ENCODE data around the gene LYZ.
"Not testable (repeated sequence)": the region's sequence is repeated elsewhere in the genome, so short reads cannot be mapped to it uniquely, and the experiment has no call there.

- TF ChIP-seq POLR2A (IDR thresholded peaks at IDR 0.05); CTCF (IDR thresholded peaks at IDR 0.05 in 8 of 11, conservative IDR thresholded peaks at IDR 0.05 in 3 of 11); POLR2AphosphoS5 (IDR thresholded peaks at IDR 0.05): not testable (repeated sequence)
These were observed 31.4 kb upstream of the LYZ start for GRCh38 chr12:69316784-69317183.

Data from spleen (tissue), 7 donors.